ENCODE results near the gene ZNF528. TPM values are rescaled to one million over a fixed set of nuclear protein-coding genes. Genes with fewer than 3 reads are reported as not detected.

Gene ZNF528
- 10 to 100 TPM in 1 of 2 donors, 1 to 10 TPM in 1; 10.0 to 18.6 TPM for total RNA-seq

DNA sequence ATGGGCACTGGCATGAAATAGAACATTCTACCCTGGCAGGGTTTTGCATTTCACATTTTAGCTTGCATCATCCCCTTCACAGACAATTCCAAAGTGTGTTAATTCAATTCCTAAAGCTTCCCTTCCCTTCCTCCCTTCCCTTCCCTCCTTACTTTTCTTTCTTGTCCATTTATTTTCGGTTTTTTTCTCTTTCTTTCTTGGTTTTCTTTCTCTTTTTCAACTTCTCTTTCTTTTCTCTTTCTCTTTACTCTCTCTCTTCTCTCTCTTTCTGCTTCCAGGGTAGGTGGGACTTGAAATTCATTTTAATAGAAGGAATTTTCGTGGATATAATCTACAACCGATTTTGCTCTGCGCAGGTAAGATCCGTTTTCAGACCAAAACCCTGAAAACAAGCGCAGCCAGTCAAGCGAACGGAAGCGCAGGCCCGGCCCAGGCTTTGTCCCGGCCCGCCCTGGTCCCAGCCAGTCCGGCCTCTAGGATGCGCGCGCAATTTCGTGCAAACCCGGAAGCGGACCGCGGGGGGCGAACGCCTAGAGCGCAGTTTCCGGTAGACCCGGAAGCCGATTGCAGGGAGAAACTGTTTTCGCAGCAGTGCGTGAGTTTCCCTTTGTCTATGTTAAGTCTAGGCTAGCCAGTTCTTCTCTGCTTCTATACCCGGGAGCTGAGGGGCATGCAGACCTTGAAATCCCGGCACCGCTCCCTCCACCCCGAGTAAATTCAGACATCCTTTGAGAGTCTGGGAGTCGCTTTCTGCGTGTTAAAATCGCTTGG is at the start of gene ZNF528:
Gene ZNF528 (plus strand): TSS at position 540 of the 771 bp plus-strand sequence. CDS start 4,165 bp downstream, outside the sequence.

DNA sequence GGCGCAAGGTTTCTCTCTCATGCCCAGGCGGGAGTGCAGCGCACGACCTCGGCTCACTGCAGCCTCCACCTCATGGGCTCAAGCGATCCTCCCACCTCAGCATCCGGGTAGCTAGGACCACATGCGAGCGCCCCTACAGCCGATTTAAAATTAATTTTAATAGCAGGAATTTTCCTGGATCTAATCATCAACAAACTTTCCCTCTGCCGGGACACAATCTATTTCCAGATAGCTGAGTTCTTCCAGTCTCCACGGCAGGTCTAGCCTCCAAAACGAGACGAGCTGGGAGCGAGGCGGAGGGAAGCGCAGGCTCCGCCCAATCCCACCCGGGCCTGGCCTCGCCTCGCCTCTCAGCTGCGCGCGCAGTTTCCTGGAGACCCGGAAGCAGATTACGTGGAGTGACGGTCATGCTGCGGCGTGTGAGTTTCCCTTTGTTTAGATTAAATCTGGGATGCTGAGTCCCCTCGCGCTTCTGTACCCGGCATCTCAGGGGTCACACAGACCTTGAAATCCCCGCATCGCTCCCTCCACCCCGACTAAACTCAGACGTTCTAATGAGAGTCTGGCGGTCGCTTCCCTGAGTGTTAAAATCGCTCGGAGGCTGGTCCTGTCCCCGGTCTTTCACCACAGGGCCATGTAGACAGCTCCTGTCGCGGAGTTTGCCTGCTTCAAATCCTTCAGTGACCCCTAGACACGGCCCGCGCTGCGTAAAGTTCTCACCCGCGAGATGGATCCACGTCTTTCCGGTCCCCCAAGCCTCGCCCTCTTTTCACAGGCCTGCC is 27.9 kb upstream of the ZNF528 start, which contains the start of gene ZNF880:
Gene ZNF880 (plus strand): TSS at position 365 of the 782 bp plus-strand sequence. CDS start 43 bp downstream, at position 408.

DNA sequence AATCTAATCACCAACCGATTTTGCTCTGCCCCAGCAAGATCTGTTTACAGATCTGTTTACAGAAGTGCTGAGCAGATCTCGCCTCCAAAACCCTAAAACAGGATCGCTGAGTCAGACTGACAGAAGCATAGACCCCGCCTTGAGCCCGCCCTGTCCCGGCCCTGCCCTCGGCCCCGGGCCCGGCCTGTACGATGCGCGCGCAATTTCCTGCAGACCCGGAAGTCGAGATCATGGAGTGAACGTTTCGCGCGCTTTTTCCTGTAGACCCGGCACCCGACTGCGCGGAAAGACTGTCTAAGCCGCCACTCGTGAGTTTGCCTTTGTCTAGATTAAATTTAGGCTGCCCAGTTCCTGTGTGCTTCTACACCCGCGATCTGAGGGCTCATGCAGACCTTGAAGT is 31.3 kb downstream of the ZNF528 start, which contains the start of gene ZNF534:
Gene ZNF534 (plus strand): TSS at position 212 of the 400 bp plus-strand sequence. CDS start 2,327 bp downstream, outside the sequence.

DNA sequence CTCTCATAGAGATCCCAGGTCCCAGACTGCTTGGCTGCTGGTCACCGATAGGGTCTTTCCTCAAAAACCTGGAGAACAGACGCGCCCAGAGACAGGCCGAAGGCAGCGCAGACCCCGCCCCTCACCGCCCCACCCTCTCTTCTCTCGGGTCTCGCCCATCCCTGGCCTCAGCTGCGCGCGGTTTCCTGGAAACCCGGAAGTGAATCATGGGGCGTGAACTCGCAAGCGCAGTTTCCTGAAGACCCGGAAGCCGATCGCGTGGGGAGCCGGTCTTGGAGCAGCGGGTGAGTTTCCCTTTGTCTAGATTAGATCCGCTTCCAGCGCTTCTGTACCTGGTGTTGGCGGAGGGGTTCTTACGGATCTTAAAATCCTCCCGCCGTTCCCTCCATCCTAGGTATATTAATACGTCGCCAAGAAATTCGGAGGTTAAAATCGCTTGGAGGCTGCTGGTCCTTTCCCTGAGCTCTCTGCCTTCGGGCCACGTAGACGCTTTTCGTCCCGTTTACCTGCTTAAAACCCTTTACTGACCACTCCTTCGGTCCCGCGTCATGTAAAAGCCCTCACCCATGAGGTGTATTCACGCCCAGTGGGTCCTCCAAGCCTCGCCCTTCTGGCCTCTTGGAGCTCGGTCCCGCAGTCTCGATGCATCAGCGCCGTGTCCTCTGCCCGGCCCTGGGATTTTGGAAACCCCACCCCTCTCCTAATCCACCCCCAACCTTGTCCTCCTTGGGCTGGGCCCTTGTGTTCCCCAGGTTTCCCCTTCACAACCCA is 55.9 kb downstream of the ZNF528 start, which contains the start of gene ZNF578:
Gene ZNF578 (plus strand): TSS at position 230 of the 771 bp plus-strand sequence. CDS start 48,293 bp downstream, outside the sequence.

Small RNA genes within 50 kb of the gene (small RNA-seq; reads per million reads assigned to genes)
- gene AC010332.1, result 0 reads per million in 2 donors

Other genes starting within 250 kb of the ZNF528 start
- gene ZNF836, start 226.2 kb upstream of the ZNF528 start, total RNA-seq, result 1 to 10 TPM; 3.3 to 3.8 TPM
- gene PPP2R1A, start 207.8 kb upstream of the ZNF528 start, total RNA-seq, result 100 to 1,000 TPM; 128 to 137 TPM
- 1 to 10 TPM; 7.2 to 8.0 TPM for gene ZNF766, start 128.3 kb upstream of the ZNF528 start, total RNA-seq
- 1 to 10 TPM; 6.3 to 9.6 TPM for gene ZNF480, start 100.7 kb upstream of the ZNF528 start, total RNA-seq
- gene ZNF610, start 61.6 kb upstream of the ZNF528 start, total RNA-seq, result 1 to 10 TPM; 2.0 to 3.8 TPM
- gene ZNF880, start 27.9 kb upstream of the ZNF528 start, total RNA-seq, result 10 to 100 TPM; 14.8 to 18.6 TPM
- under 1 TPM in 1 of 2 donors, not detected in 1; under 0.01 TPM for gene ZNF534, start 31.3 kb downstream of the ZNF528 start, total RNA-seq
- gene ZNF578, start 55.7 kb downstream of the ZNF528 start, total RNA-seq, result under 1 TPM; 0.69 to 1.00 TPM
- 10 to 100 TPM; 15.8 to 23.6 TPM for gene ZNF808, start 129.8 kb downstream of the ZNF528 start, total RNA-seq
- gene ZNF701, start 172.4 kb downstream of the ZNF528 start, total RNA-seq, result 10 to 100 TPM; 12.0 to 12.3 TPM
- 10 to 100 TPM; 27.6 to 34.1 TPM for gene ZNF83, start 240.5 kb downstream of the ZNF528 start, total RNA-seq

Measured in melanocyte of skin (primary cell).